Peyer's patch (tissue), 4 donors: ENCODE results near the gene BMP2K. TPM values are rescaled to one million over a fixed set of nuclear protein-coding genes. Genes with fewer than 3 reads are reported as not detected.
A peak's percentile ranks its signal among the peaks of the same experiment; 100 is the strongest.

Source experiments
- DNase-seq, 3 donors: peaks; one replicate each; pipeline ENCODE4 v3.0.0-alpha.2; 2017 to 2019
- H3K27ac ChIP-seq, 4 donors: fragments of 200-600 bp; sonication (generic); one replicate each; pipeline ENCODE4 v1.5.1; 2016 to 2019
- H3K27me3 ChIP-seq, 2 donors: fragments of 200-600 bp; sonication (generic); one replicate each; pipeline ENCODE4 v1.5.1; 2019
- H3K36me3 ChIP-seq, 3 donors: fragments of 200-600 bp; sonication (generic); one replicate each; pipeline ENCODE4 v1.5.1; 2016 to 2019
- H3K4me1 ChIP-seq, 4 donors: fragments of 200-600 bp; sonication (generic); one replicate each; pipeline ENCODE4 v1.5.1; 2016 to 2019
- H3K4me3 ChIP-seq, 4 donors: fragments of 200-600 bp; sonication (generic); 1 replicate in 3 of 4; 2 replicates in 1 of 4; pipeline ENCODE4 v1.5.1; 2016 to 2019; ENCODE audit warnings: mild to moderate bottlenecking in 1 of 4
- H3K9me3 ChIP-seq, 4 donors: fragments of 200-600 bp; sonication (generic); one replicate each; pipeline ENCODE4 v1.5.1; 2016 to 2019; ENCODE audit warnings: mild to moderate bottlenecking in 1 of 4
- CTCF ChIP-seq, 6 experiments: fragments of 450-650 bp in 4 of 6; fragments of 200-600 bp in 2 of 6; sonication (generic) in 1 of 6; IDR thresholded peaks; one replicate each; pipeline ENCODE4 v1.5.1; 2017 to 2019; ENCODE audit warnings: antibody characterized with exemption in 6 of 6, mild to moderate bottlenecking in 3 of 6, moderate library complexity in 1 of 6
- POLR2A ChIP-seq, 2 donors: fragments of 450-650 bp; IDR thresholded peaks; one replicate each; pipeline ENCODE4 v1.5.1; 2017; ENCODE audit warnings: antibody characterized with exemption in 2 of 2, mild to moderate bottlenecking in 2 of 2, moderate library complexity in 2 of 2
- total RNA-seq, 4 donors: library from RNA; depleted of rRNA; stranded (reverse); fragments of >200 nt; gene quantifications; one replicate each; pipeline ENCODE4 v1.1.0, GENCODE V29; 2016

The BMP2K gene
- total RNA-seq, 4 donors from 2014 or later = 69.5 to 92.4 (median 78.6) TPM

GRCh38 chr4:78937837-78938236 lies 161.7 kb downstream of the BMP2K start:
- H3K36me3 ChIP-seq = no peaks in the 10 kb centered on the region
- H3K4me1 ChIP-seq = peaks cover 0 to 15% (median 2%) of the 10 kb centered on the region in 4 donors
- H3K4me3 ChIP-seq = peak overlapping the region in 1 of 4 donors; percentile 97
- no peak overlapping the region for H3K27ac ChIP-seq
- peak in 1 of 3 donors; percentile 50 for DNase-seq
- H3K27me3 ChIP-seq = no peaks in the 10 kb centered on the region
- TF ChIP-seq POLR2A (IDR thresholded peaks at IDR 0.05) = no peak
- no peak for TF ChIP-seq CTCF (IDR thresholded peaks at IDR 0.05)
- no peaks in the 10 kb centered on the region for H3K9me3 ChIP-seq

GRCh38 chr4:78938474-78938867 lies 162.3 kb downstream of the BMP2K start:
- Histone ChIP-seq H3K4me1 (peaks cover 0 to 15% (median 2%) of the 10 kb centered on the region in 4 donors), H3K27me3 (no peaks in the 10 kb centered on the region), H3K9me3 (no peaks in the 10 kb centered on the region), H3K27ac (peak overlapping the region in 3 of 4 donors; percentile 76 to 80 (median 77)), H3K36me3 (no peaks in the 10 kb centered on the region), H3K4me3 (peak overlapping the region; percentile 84 to 98 (median 92))
- DNase-seq = no peak
- no peak for TF ChIP-seq POLR2A (IDR thresholded peaks at IDR 0.05)
- no peak for TF ChIP-seq CTCF (IDR thresholded peaks at IDR 0.05)

- Histone ChIP-seq H3K4me1 (peaks cover 0 to 15% (median 2%) of the 10 kb centered on the region in 4 donors), H3K36me3 (no peaks in the 10 kb centered on the region), H3K27ac (peak within 1 kb of the TSS; percentile 76 to 85 (median 78)), H3K9me3 (no peaks in the 10 kb centered on the region), H3K27me3 (no peaks in the 10 kb centered on the region), H3K4me3 (peak within 1 kb of the TSS; percentile 84 to 98 (median 92))
- TF ChIP-seq POLR2A (IDR thresholded peaks at IDR 0.05) = peak; percentile 64 to 92
- TF ChIP-seq CTCF (IDR thresholded peaks at IDR 0.05) = peak in 1 of 6 experiments; percentile 22
- peak; percentile 83 to 93 (median 92) for DNase-seq
These were observed 162.9 kb downstream of the BMP2K start, which contains the start of gene PAQR3 for GRCh38 chr4:78938868-78939666. Gene PAQR3, minus strand, starts transcription at chr4:78939438. Its CDS starts 214 bp downstream, at chr4:78939224.

- no peak for DNase-seq
- H3K4me1 ChIP-seq = peaks cover 0 to 15% (median 2%) of the 10 kb centered on the region in 4 donors
- peak overlapping the region; percentile 84 to 98 (median 92) for H3K4me3 ChIP-seq
- peak overlapping the region; percentile 76 to 85 (median 78) for H3K27ac ChIP-seq
- H3K36me3 ChIP-seq = no peaks in the 10 kb centered on the region
- H3K27me3 ChIP-seq = no peaks in the 10 kb centered on the region
- no peak for TF ChIP-seq POLR2A (IDR thresholded peaks at IDR 0.05)
- no peak for TF ChIP-seq CTCF (IDR thresholded peaks at IDR 0.05)
- H3K9me3 ChIP-seq = no peaks in the 10 kb centered on the region
These were observed 163.5 kb downstream of the BMP2K start for GRCh38 chr4:78939667-78940008.

GRCh38 chr4:78940752-78941151 lies 164.6 kb downstream of the BMP2K start:
- H3K27ac ChIP-seq = peak overlapping the region in 1 of 4 donors; percentile 56
- H3K27me3 ChIP-seq = no peaks in the 10 kb centered on the region
- no peaks in the 10 kb centered on the region for H3K36me3 ChIP-seq
- no peak overlapping the region for H3K4me3 ChIP-seq
- peaks cover 0 to 15% (median 2%) of the 10 kb centered on the region in 4 donors for H3K4me1 ChIP-seq
- no peaks in the 10 kb centered on the region for H3K9me3 ChIP-seq
- TF ChIP-seq POLR2A (IDR thresholded peaks at IDR 0.05) (no peak), CTCF (IDR thresholded peaks at IDR 0.05) (no peak)
- DNase-seq = no peak
